22Rv1 (cell line): Measurements from ENCODE around the gene GOLGA6L7.

Experiments used
- CTCF ChIP-seq: fragments of 450-650 bp; IDR thresholded peaks from 2 replicates; pipeline ENCODE4 v1.5.1; 2017; ENCODE audit warnings: mild to moderate bottlenecking
- ZFX ChIP-seq: fragments of 450-650 bp; IDR thresholded peaks from 2 replicates; pipeline ENCODE4 v1.6.1; 2017; ENCODE audit warnings: antibody characterized with exemption, borderline replicate concordance

- TF ChIP-seq CTCF (no peak), ZFX (no peak)
Observed at GRCh38 chr15:28896951-28897350, 48.5 kb upstream of the GOLGA6L7 start.
